ENCODE measurements around the gene UBE2J1. TPM values are rescaled to one million over a fixed set of nuclear protein-coding genes. Genes with fewer than 3 reads are reported as not detected.
A peak's percentile ranks its signal among the peaks of the same experiment; 100 is the strongest.
"Not testable (repeated sequence)": the region's sequence is repeated elsewhere in the genome, so short reads cannot be mapped to it uniquely, and the experiment has no call there.

Gene UBE2J1
- 26.9 and 33.1 TPM in 2 replicates for total RNA-seq (2014; rRNA removed; shearing (Covaris generic); ENCODE audit: low replicate concordance)

GRCh38 chr6:89352278-89353117 is at the start of gene UBE2J1:
Gene UBE2J1 (minus strand): TSS chr6:89352722. CDS start chr6:89352569, 153 bp downstream.
- peak; percentile 91 for DNase-seq (ENCODE audit: low read depth)
- in situ Hi-C loops (cut with HindIII; ENCODE audit: low pct_unique_long_range_greater_than_20kb, low sequenced_read_pairs): no loop called here

- in situ Hi-C loops (cut with HindIII; ENCODE audit: low pct_unique_long_range_greater_than_20kb, low sequenced_read_pairs): no loop called here
- DNase-seq (ENCODE audit: low read depth): no peak
Measured at GRCh38 chr6:89400912-89401399, 48.4 kb upstream of the UBE2J1 start.

- DNase-seq (ENCODE audit: low read depth): no peak
- in situ Hi-C loops (cut with HindIII; ENCODE audit: low pct_unique_long_range_greater_than_20kb, low sequenced_read_pairs): no loop called here
Measured at GRCh38 chr6:89400050-89400449, 47.5 kb upstream of the UBE2J1 start.

GRCh38 chr6:89398762-89399525 is 46.4 kb upstream of the UBE2J1 start:
- in situ Hi-C loops (cut with HindIII; ENCODE audit: low pct_unique_long_range_greater_than_20kb, low sequenced_read_pairs): no loop called here

GRCh38 chr6:89397884-89398283 is 45.4 kb upstream of the UBE2J1 start:
- in situ Hi-C loops (cut with HindIII; ENCODE audit: low pct_unique_long_range_greater_than_20kb, low sequenced_read_pairs); DNase-seq (ENCODE audit: low read depth): not testable (repeated sequence)

More at GRCh38 chr6:89398762-89399525, 46.4 kb upstream of the UBE2J1 start:
- DNase-seq (ENCODE audit: low read depth): no peak

GRCh38 chr6:89393659-89394058 is 41.1 kb upstream of the UBE2J1 start:
- in situ Hi-C loops (cut with HindIII; ENCODE audit: low pct_unique_long_range_greater_than_20kb, low sequenced_read_pairs): no loop called here

GRCh38 chr6:89392823-89393222 is 40.3 kb upstream of the UBE2J1 start:
- in situ Hi-C loops (cut with HindIII; ENCODE audit: low pct_unique_long_range_greater_than_20kb, low sequenced_read_pairs): no loop called here
- no peak for DNase-seq (ENCODE audit: low read depth)

More at GRCh38 chr6:89393659-89394058, 41.1 kb upstream of the UBE2J1 start:
- DNase-seq (ENCODE audit: low read depth): no peak

GRCh38 chr6:89388846-89389245 is 36.3 kb upstream of the UBE2J1 start:
- in situ Hi-C loops (cut with HindIII; ENCODE audit: low pct_unique_long_range_greater_than_20kb, low sequenced_read_pairs): no loop called here
- DNase-seq (ENCODE audit: low read depth): no peak

- in situ Hi-C loops (cut with HindIII; ENCODE audit: low pct_unique_long_range_greater_than_20kb, low sequenced_read_pairs): no loop called here
- DNase-seq (ENCODE audit: low read depth): no peak
Measured at GRCh38 chr6:89387516-89388201, 35.1 kb upstream of the UBE2J1 start.

GRCh38 chr6:89386917-89387491 is 34.5 kb upstream of the UBE2J1 start:
- no peak for DNase-seq (ENCODE audit: low read depth)
- in situ Hi-C loops (cut with HindIII; ENCODE audit: low pct_unique_long_range_greater_than_20kb, low sequenced_read_pairs): no loop called here

GRCh38 chr6:89385846-89386245 is 33.3 kb upstream of the UBE2J1 start:
- in situ Hi-C loops (cut with HindIII; ENCODE audit: low pct_unique_long_range_greater_than_20kb, low sequenced_read_pairs): no loop called here
- DNase-seq (ENCODE audit: low read depth): no peak

GRCh38 chr6:89385156-89385667 is 32.7 kb upstream of the UBE2J1 start:
- in situ Hi-C loops (cut with HindIII; ENCODE audit: low pct_unique_long_range_greater_than_20kb, low sequenced_read_pairs): no loop called here
- peak; percentile 45 for DNase-seq (ENCODE audit: low read depth)

- in situ Hi-C loops (cut with HindIII; ENCODE audit: low pct_unique_long_range_greater_than_20kb, low sequenced_read_pairs): no loop called here
- DNase-seq (ENCODE audit: low read depth): no peak
Measured at GRCh38 chr6:89381031-89381430, 28.5 kb upstream of the UBE2J1 start.

- no peak for DNase-seq (ENCODE audit: low read depth)
- in situ Hi-C loops (cut with HindIII; ENCODE audit: low pct_unique_long_range_greater_than_20kb, low sequenced_read_pairs): no loop called here
Measured at GRCh38 chr6:89379281-89379680, 26.8 kb upstream of the UBE2J1 start.

GRCh38 chr6:89378628-89379027 is 26.1 kb upstream of the UBE2J1 start:
- in situ Hi-C loops (cut with HindIII; ENCODE audit: low pct_unique_long_range_greater_than_20kb, low sequenced_read_pairs): no loop called here

GRCh38 chr6:89375427-89376267 is 23.1 kb upstream of the UBE2J1 start:
- peak; percentile 50 for DNase-seq (ENCODE audit: low read depth)

More at GRCh38 chr6:89378628-89379027, 26.1 kb upstream of the UBE2J1 start:
- DNase-seq (ENCODE audit: low read depth): no peak

GRCh38 chr6:89372506-89372901 is 20.0 kb upstream of the UBE2J1 start:
- in situ Hi-C loops (cut with HindIII; ENCODE audit: low pct_unique_long_range_greater_than_20kb, low sequenced_read_pairs): no loop called here

More at GRCh38 chr6:89375427-89376267, 23.1 kb upstream of the UBE2J1 start:
- in situ Hi-C loops (cut with HindIII; ENCODE audit: low pct_unique_long_range_greater_than_20kb, low sequenced_read_pairs): no loop called here

More at GRCh38 chr6:89372506-89372901, 20.0 kb upstream of the UBE2J1 start:
- DNase-seq (ENCODE audit: low read depth): no peak
